Measurements from ENCODE around the gene ASCC3.

Gene ASCC3, protein sequence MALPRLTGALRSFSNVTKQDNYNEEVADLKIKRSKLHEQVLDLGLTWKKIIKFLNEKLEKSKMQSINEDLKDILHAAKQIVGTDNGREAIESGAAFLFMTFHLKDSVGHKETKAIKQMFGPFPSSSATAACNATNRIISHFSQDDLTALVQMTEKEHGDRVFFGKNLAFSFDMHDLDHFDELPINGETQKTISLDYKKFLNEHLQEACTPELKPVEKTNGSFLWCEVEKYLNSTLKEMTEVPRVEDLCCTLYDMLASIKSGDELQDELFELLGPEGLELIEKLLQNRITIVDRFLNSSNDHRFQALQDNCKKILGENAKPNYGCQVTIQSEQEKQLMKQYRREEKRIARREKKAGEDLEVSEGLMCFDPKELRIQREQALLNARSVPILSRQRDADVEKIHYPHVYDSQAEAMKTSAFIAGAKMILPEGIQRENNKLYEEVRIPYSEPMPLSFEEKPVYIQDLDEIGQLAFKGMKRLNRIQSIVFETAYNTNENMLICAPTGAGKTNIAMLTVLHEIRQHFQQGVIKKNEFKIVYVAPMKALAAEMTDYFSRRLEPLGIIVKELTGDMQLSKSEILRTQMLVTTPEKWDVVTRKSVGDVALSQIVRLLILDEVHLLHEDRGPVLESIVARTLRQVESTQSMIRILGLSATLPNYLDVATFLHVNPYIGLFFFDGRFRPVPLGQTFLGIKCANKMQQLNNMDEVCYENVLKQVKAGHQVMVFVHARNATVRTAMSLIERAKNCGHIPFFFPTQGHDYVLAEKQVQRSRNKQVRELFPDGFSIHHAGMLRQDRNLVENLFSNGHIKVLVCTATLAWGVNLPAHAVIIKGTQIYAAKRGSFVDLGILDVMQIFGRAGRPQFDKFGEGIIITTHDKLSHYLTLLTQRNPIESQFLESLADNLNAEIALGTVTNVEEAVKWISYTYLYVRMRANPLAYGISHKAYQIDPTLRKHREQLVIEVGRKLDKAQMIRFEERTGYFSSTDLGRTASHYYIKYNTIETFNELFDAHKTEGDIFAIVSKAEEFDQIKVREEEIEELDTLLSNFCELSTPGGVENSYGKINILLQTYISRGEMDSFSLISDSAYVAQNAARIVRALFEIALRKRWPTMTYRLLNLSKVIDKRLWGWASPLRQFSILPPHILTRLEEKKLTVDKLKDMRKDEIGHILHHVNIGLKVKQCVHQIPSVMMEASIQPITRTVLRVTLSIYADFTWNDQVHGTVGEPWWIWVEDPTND (N-terminal part only)

DNA sequence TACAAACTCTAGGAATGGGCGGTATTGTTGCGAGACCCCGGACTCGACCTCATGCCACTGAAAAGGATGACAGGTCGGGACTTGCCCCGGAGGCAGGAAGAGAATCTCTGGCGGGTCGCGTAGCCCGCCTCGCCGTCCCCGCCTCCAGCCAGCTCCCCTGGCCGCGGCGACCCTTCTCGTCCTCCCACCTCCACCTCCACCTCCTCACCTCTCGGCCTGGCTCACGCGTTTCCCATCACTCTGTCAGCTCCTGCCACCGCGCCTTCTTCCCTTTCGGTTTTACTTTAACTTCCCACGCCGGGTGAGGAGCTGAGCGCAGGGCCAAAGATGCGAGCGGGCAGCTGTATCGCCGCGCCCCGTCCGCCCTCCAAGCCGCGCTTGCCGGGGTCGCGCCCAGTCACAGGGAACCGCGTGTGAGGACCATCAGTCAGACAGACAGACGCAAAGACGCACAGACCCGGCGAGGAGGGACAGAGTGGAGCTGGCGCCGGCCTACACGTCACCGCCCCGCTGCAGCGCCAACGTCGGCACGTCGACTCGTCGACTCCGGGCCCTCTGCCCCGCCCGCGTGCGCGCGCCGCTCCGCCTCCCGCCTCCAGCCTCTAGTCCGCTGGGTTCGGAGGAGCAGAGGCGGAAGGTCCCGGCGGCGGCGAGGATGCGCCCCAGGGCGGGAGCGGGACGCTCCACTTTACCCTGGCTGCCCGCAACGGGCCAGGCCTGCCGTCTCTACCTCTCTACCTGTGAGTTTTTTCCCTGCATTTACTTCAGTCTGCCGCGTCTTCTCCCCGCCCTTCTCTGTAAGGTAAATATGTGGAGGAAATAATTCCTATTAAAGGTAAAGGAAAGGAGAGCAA lies at the start of gene ASCC3:
Gene ASCC3 (minus strand): TSS at position 477 of the 854 bp plus-strand sequence. CDS start 13,332 bp downstream, outside the sequence.
- no peaks in the 10 kb centered on the region for H3K9me3 ChIP-seq (ENCODE audit: control insufficient read depth, low read length)
- H3K27ac ChIP-seq = peak within 1 kb of the TSS; percentile 87
- H3K27me3 ChIP-seq (ENCODE audit: control insufficient read depth, insufficient read depth, low read length) = no peaks in the 10 kb centered on the region
- no peaks in the 10 kb centered on the region for H3K79me2 ChIP-seq
- H2AFZ ChIP-seq = peak within 1 kb of the TSS; percentile 84
- no peaks in the 10 kb centered on the region for H3K36me3 ChIP-seq (ENCODE audit: control insufficient read depth, insufficient read depth, low read length)
- H3K9ac ChIP-seq = peak within 1 kb of the TSS; percentile 51
- H3K4me2 ChIP-seq (ENCODE audit: low read length) = peak within 1 kb of the TSS; percentile 97
- peaks cover 5% of the 10 kb centered on the region for H3K4me1 ChIP-seq
- TF ChIP-seq, protein P1, sequence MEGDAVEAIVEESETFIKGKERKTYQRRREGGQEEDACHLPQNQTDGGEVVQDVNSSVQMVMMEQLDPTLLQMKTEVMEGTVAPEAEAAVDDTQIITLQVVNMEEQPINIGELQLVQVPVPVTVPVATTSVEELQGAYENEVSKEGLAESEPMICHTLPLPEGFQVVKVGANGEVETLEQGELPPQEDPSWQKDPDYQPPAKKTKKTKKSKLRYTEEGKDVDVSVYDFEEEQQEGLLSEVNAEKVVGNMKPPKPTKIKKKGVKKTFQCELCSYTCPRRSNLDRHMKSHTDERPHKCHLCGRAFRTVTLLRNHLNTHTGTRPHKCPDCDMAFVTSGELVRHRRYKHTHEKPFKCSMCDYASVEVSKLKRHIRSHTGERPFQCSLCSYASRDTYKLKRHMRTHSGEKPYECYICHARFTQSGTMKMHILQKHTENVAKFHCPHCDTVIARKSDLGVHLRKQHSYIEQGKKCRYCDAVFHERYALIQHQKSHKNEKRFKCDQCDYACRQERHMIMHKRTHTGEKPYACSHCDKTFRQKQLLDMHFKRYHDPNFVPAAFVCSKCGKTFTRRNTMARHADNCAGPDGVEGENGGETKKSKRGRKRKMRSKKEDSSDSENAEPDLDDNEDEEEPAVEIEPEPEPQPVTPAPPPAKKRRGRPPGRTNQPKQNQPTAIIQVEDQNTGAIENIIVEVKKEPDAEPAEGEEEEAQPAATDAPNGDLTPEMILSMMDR (IDR thresholded peaks at IDR 0.05) = no peak
- H3K4me3 ChIP-seq (ENCODE audit: low read depth, low read length) = peak within 1 kb of the TSS; percentile 97

DNA sequence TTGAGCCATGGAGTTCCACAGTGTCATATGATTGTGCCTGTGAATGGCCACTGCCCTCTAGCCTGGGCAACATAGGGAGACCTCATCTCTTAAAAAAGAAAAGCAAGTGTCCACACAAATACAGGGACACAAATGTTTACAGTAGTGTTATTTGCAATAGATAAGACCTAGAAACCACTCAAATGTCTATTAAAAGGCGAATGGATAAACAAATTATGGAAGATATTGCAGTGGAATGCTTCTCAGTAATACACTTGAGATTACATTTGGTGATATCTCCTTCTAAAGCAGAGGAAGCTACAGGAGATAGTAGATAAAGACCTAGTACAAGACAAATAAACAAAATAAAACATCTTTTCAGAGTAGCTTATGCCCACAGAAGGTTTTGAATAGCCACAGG lies 44.6 kb upstream of the ASCC3 start:
- Histone ChIP-seq H3K4me3 (ENCODE audit: low read depth, low read length) (no peak overlapping the region), H3K79me2 (no peaks in the 10 kb centered on the region), H2AFZ (no peak overlapping the region), H3K27me3 (ENCODE audit: control insufficient read depth, insufficient read depth, low read length) (no peaks in the 10 kb centered on the region), H3K27ac (no peak overlapping the region), H3K9ac (no peak overlapping the region), H3K9me3 (ENCODE audit: control insufficient read depth, low read length) (no peaks in the 10 kb centered on the region), H3K36me3 (ENCODE audit: control insufficient read depth, insufficient read depth, low read length) (no peaks in the 10 kb centered on the region), H3K4me2 (ENCODE audit: low read length) (no peak overlapping the region), H3K4me1 (no peaks in the 10 kb centered on the region)
- TF ChIP-seq, protein P1 (IDR thresholded peaks at IDR 0.05) = no peak

DNA sequence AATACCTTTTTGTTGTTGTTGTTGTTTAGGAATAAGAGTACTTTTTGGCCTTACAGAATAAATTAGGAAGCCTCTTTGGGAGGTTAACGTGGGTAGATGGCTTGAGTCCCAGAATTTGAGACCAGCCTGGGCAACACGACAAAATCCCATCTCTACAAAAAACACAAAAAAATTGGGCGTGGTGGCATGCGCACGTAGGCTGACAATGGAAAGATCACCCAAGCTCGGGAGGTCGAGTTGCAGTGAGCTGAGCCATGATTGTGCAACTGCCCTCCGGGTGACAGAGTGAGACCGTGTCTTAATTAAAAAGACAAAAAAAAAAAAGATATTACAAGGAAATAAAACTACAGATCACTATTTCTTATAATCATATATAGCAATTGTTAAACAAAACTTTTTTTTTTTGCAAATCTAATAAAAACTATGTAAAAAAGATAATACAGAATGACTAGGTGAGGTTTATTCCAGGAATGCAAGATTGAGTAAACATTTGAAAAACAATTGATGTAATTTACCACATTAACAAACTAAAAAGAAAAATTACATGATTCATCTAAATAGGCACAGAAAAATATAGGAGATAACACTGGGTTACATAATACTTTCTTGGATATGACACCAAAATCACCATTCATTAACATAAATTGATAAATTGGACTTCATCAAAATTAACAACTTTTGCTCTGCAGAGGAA lies 43.6 kb upstream of the ASCC3 start:
- Histone ChIP-seq H3K4me3 (ENCODE audit: low read depth, low read length) (no peak overlapping the region), H3K27ac (no peak overlapping the region), H3K9ac (no peak overlapping the region), H3K27me3 (ENCODE audit: control insufficient read depth, insufficient read depth, low read length) (no peaks in the 10 kb centered on the region), H3K9me3 (ENCODE audit: control insufficient read depth, low read length) (no peaks in the 10 kb centered on the region), H3K36me3 (ENCODE audit: control insufficient read depth, insufficient read depth, low read length) (no peaks in the 10 kb centered on the region), H3K4me1 (no peaks in the 10 kb centered on the region), H2AFZ (no peak overlapping the region), H3K4me2 (ENCODE audit: low read length) (no peak overlapping the region), H3K79me2 (no peaks in the 10 kb centered on the region)
- TF ChIP-seq, protein P1 (IDR thresholded peaks at IDR 0.05) = no peak
